Body of pancreas (tissue), 4 donors: ENCODE results near the gene MKRN2. TPM values are rescaled to one million over a fixed set of nuclear protein-coding genes. Genes with fewer than 3 reads are reported as not detected.

Experiments used
- ATAC-seq: fragments of 150-250 bp; one replicate; pipeline ENCODE4 v1.9.1; 2016
- DNase-seq, 4 donors: peaks; one replicate each; pipeline ENCODE4 v3.0.0-alpha.2; 2019
- H3K27ac ChIP-seq, 4 donors: fragments of 200-600 bp; sonication (generic); 1 replicate in 3 of 4; 2 replicates in 1 of 4; pipeline versions ENCODE4 v1.5.1 to v1.6.1; 2016 to 2019; ENCODE audit warnings: mild to moderate bottlenecking in 1 of 4, mixed read lengths in 1 of 4, moderate library complexity in 1 of 4
- H3K27me3 ChIP-seq, 2 donors: fragments of 200-600 bp; sonication (generic); one replicate each; pipeline ENCODE4 v1.6.0; 2016; ENCODE audit warnings: mild to moderate bottlenecking in 1 of 2
- H3K36me3 ChIP-seq, 2 donors: fragments of 200-600 bp; sonication (generic); replicated peaks in 1 of 2; 2 replicates each; pipeline ENCODE4 v1.5.1; 2016; ENCODE audit warnings: low read depth in 2 of 2; ENCODE audit not compliant: insufficient read depth in 1 of 2
- H3K4me1 ChIP-seq: fragments of 200-600 bp; sonication (generic); one replicate; pipeline ENCODE4 v1.6.0; 2016
- H3K4me3 ChIP-seq, 2 donors: fragments of 200-600 bp; sonication (generic); 1 replicate in 1 of 2; 2 replicates in 1 of 2; pipeline ENCODE4 v1.5.1; 2016 to 2019
- H3K9me3 ChIP-seq, 3 donors: fragments of 200-600 bp; sonication (generic); 1 replicate in 2 of 3; 2 replicates in 1 of 3; pipeline ENCODE4 v1.5.1; 2016
- CTCF ChIP-seq, 7 experiments: fragments of 450-650 bp in 4 of 7; fragments of 200-600 bp in 3 of 7; sonication (generic) in 3 of 7; IDR thresholded peaks; one replicate each; pipeline ENCODE4 v1.5.1; 2016 to 2019; ENCODE audit warnings: antibody characterized with exemption in 7 of 7
- POLR2A ChIP-seq, 3 donors: fragments of 450-650 bp; IDR thresholded peaks; one replicate each; pipeline ENCODE4 v1.6.1; 2016; ENCODE audit warnings: antibody characterized with exemption in 3 of 3, mild to moderate bottlenecking in 2 of 3
- WGBS, 2 donors: methylation state at CpG; one replicate each; pipeline ENCODE4 v1.1.5; 2017; 5-methylcytosine and 5-hydroxymethylcytosine counted together
- intact Hi-C: fragments of 100-400 bp; cut with DNase I; formaldehyde crosslinking; loops from one replicate; pipeline ENCODE4 v1.15.1; 2023
- total RNA-seq, 2 donors: library from RNA; depleted of rRNA; stranded (reverse); fragments of >200 nt; gene quantifications; one replicate each; pipeline ENCODE4 v1.1.0, GENCODE V29; 2016

Gene MKRN2
- total RNA-seq, 2 donors from 2014 or later = 21.8 to 28.3 TPM

- Histone ChIP-seq H3K36me3 (no peaks in the 10 kb centered on the region), H3K9me3 (no peaks in the 10 kb centered on the region), H3K27ac (no peak overlapping the region), H3K27me3 (no peaks in the 10 kb centered on the region), H3K4me3 (no peak overlapping the region), H3K4me1 (peaks cover 16% of the 10 kb centered on the region)
- intact Hi-C loops = no loop called here
- TF ChIP-seq POLR2A (IDR thresholded peaks at IDR 0.05) = no peak
- no peak for TF ChIP-seq CTCF (IDR thresholded peaks at IDR 0.05)
- DNase-seq (no peak), ATAC-seq (no peak)
- 94 to 95% methylated on average over 4 of the region's 4 CpGs for WGBS, 2 donors
Observed at GRCh38 chr3:12512534-12513118, 44.3 kb upstream of the MKRN2 start.

GRCh38 chr3:12513694-12514446 lies 43.0 kb upstream of the MKRN2 start:
- peaks cover 18% of the 10 kb centered on the region for H3K4me1 ChIP-seq
- no peak overlapping the region for H3K27ac ChIP-seq
- no peak for ATAC-seq
- H3K36me3 ChIP-seq = no peaks in the 10 kb centered on the region
- H3K4me3 ChIP-seq = no peak overlapping the region
- H3K27me3 ChIP-seq = no peaks in the 10 kb centered on the region
- H3K9me3 ChIP-seq = no peaks in the 10 kb centered on the region
- WGBS, 2 donors = 73 to 81% methylated on average over 5 of the region's 5 CpGs
- intact Hi-C loops = no loop called here
- DNase-seq = no peak
- TF ChIP-seq CTCF (IDR thresholded peaks at IDR 0.05) (no peak), POLR2A (IDR thresholded peaks at IDR 0.05) (no peak)

GRCh38 chr3:12515631-12516030 lies 41.3 kb upstream of the MKRN2 start:
- TF ChIP-seq POLR2A (IDR thresholded peaks at IDR 0.05) (no peak), CTCF (IDR thresholded peaks at IDR 0.05) (no peak)
- ATAC-seq (no peak), DNase-seq (no peak)
- no peaks in the 10 kb centered on the region for H3K9me3 ChIP-seq
- H3K27me3 ChIP-seq = no peaks in the 10 kb centered on the region
- intact Hi-C loops = no loop called here
- H3K36me3 ChIP-seq = no peaks in the 10 kb centered on the region
- peaks cover 18% of the 10 kb centered on the region for H3K4me1 ChIP-seq
- no peak overlapping the region for H3K4me3 ChIP-seq
- no peak overlapping the region for H3K27ac ChIP-seq

- peak in 2 of 4 donors; percentile 9 to 16 for DNase-seq
- H3K27me3 ChIP-seq = no peaks in the 10 kb centered on the region
- no peak overlapping the region for H3K27ac ChIP-seq
- no peak for TF ChIP-seq CTCF (IDR thresholded peaks at IDR 0.05)
- TF ChIP-seq POLR2A (IDR thresholded peaks at IDR 0.05) = no peak
- no peak for ATAC-seq
- intact Hi-C loops = no loop called here
- H3K36me3 ChIP-seq = no peaks in the 10 kb centered on the region
- no peak overlapping the region for H3K4me3 ChIP-seq
- 17 to 32% methylated on average over 11 of the region's 11 CpGs for WGBS, 2 donors
- peaks cover 18% of the 10 kb centered on the region for H3K4me1 ChIP-seq
- no peaks in the 10 kb centered on the region for H3K9me3 ChIP-seq
Observed at GRCh38 chr3:12516873-12517272, 40.0 kb upstream of the MKRN2 start.
